ENCODE data around the gene STX8.

DNA sequence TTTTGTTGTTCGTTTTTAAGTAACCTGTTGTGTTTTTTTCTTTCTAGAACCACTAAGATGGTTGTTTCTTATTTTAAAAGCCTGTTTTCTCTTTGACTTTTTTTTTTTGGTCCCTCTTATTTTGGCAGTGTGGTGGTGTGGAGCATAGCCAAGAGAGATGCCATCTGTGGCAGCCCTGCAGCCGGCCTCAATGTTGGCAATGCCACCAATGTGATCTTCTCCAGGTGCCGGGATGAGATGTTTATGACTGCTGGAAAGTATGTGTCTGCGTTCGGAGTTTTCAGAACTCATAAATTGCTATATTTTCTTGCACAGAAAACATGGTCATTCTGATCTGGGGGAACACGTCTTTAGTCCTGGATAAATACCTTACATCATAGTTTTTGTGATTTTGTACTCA is 18.4 kb upstream of the STX8 start:
- TF ChIP-seq, protein P1, sequence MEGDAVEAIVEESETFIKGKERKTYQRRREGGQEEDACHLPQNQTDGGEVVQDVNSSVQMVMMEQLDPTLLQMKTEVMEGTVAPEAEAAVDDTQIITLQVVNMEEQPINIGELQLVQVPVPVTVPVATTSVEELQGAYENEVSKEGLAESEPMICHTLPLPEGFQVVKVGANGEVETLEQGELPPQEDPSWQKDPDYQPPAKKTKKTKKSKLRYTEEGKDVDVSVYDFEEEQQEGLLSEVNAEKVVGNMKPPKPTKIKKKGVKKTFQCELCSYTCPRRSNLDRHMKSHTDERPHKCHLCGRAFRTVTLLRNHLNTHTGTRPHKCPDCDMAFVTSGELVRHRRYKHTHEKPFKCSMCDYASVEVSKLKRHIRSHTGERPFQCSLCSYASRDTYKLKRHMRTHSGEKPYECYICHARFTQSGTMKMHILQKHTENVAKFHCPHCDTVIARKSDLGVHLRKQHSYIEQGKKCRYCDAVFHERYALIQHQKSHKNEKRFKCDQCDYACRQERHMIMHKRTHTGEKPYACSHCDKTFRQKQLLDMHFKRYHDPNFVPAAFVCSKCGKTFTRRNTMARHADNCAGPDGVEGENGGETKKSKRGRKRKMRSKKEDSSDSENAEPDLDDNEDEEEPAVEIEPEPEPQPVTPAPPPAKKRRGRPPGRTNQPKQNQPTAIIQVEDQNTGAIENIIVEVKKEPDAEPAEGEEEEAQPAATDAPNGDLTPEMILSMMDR (IDR thresholded peaks at IDR 0.05; ENCODE audit: low read depth, low read length): no peak
- no peak for TF ChIP-seq EZH2phosphoT487 (IDR thresholded peaks at IDR 0.05; ENCODE audit: low read depth)
